H1 (cell line): Measurements from ENCODE around the gene FOXS1. TPM values are rescaled to one million over a fixed set of nuclear protein-coding genes. Genes with fewer than 3 reads are reported as not detected.

Experiments
- CTCF ChIA-PET: fragments of 300-600 bp; sonication (Branson Sonifier 250); formaldehyde crosslinking; loops from one replicate; lab custom pipeline; 2021; ENCODE audit not compliant: partially characterized antibody; lab: Charles Lee
- POLR2A ChIA-PET: fragments of 300-600 bp; sonication (Branson Sonifier 250); formaldehyde crosslinking; loops from one replicate; lab custom pipeline; 2021; ENCODE audit warnings: inconsistent platforms; ENCODE audit not compliant: partially characterized antibody; lab: Charles Lee
- DNase-seq, 2 experiments: peaks; one replicate each; pipeline versions ENCODE4 v3.0.0 to v3.0.0-alpha.2; 2010 to 2022; ENCODE audit warnings: low spot score in 2 of 2, low read depth in 1 of 2, mixed read lengths in 1 of 2
- FAIRE-seq: peaks from 2 replicates; lab custom pipeline; 2011; peaks lifted over from hg19 to GRCh38; lab: Jason Lieb, UNC
- H2AFZ ChIP-seq: 2 replicates; pipeline ENCODE4 v1.8.1; 2012; ENCODE audit warnings: low read length, inconsistent platforms
- H2AK5ac ChIP-seq: 2 replicates; pipeline ENCODE4 v1.6.1; 2013; ENCODE audit warnings: low read depth, low read length
- H2BK120ac ChIP-seq: replicated peaks from 2 replicates; pipeline ENCODE3; 2013; ENCODE audit warnings: low read depth, low read length, inconsistent platforms
- H2BK12ac ChIP-seq: 2 replicates; pipeline ENCODE4 v1.6.1; 2013; ENCODE audit warnings: low read depth, low read length
- H2BK15ac ChIP-seq: 2 replicates; pipeline ENCODE4 v1.6.1; 2013; ENCODE audit warnings: low read length
- H2BK20ac ChIP-seq: 2 replicates; pipeline ENCODE4 v1.6.1; 2013; ENCODE audit warnings: low read length
- H2BK5ac ChIP-seq: 2 replicates; pipeline ENCODE4 v1.6.1; 2013; ENCODE audit warnings: low read depth, low read length
- H3K14ac ChIP-seq: 2 replicates; pipeline ENCODE4 v1.6.1; 2013; ENCODE audit warnings: inconsistent platforms; ENCODE audit not compliant: insufficient read length
- H3K18ac ChIP-seq: 2 replicates; pipeline ENCODE4 v1.6.1; 2013; ENCODE audit warnings: low read length; ENCODE audit errors: extremely low read depth
- H3K23ac ChIP-seq: 2 replicates; pipeline ENCODE4 v1.6.1; 2013; ENCODE audit warnings: inconsistent platforms; ENCODE audit not compliant: insufficient read length
- H3K23me2 ChIP-seq: 2 replicates; pipeline ENCODE4 v1.6.1; 2013; ENCODE audit warnings: low read depth, low read length
- H3K27ac ChIP-seq: 2 replicates; pipeline ENCODE4 v1.6.1; 2011; ENCODE audit warnings: low read depth, low read length, inconsistent platforms
- H3K27me3 ChIP-seq, 4 experiments: replicated peaks in 1 of 4; 1 replicate in 1 of 4; 2 replicates in 3 of 4; pipeline versions ENCODE4 v1.6.1 to v1.8.1; 2011 to 2013; ENCODE audit warnings: low read length in 3 of 4, mild to moderate bottlenecking in 3 of 4, inconsistent platforms in 2 of 4, mixed read lengths in 2 of 4, moderate library complexity in 1 of 4; ENCODE audit not compliant: control insufficient read depth in 3 of 4, insufficient read depth in 3 of 4; ENCODE audit errors: extremely low read depth in 1 of 4
- H3K36me3 ChIP-seq, 4 experiments: 2 replicates each; pipeline versions ENCODE4 v1.6.1 to v1.8.1; 2011 to 2013; ENCODE audit warnings: mild to moderate bottlenecking in 4 of 4, low read length in 3 of 4, moderate library complexity in 2 of 4, control low read depth in 1 of 4, inconsistent platforms in 1 of 4; ENCODE audit not compliant: insufficient read depth in 4 of 4, control insufficient read depth in 2 of 4
- H3K4ac ChIP-seq: replicated peaks from 2 replicates; pipeline ENCODE3; 2013; ENCODE audit warnings: low read length, low read depth, mixed read lengths, inconsistent platforms; ENCODE audit not compliant: insufficient read length
- H3K4me1 ChIP-seq, 4 experiments: replicated peaks in 1 of 4; 1 replicate in 1 of 4; 2 replicates in 3 of 4; pipeline versions ENCODE4 v1.6.1 to v1.8.1; 2011 to 2013; ENCODE audit warnings: low read length in 3 of 4, inconsistent platforms in 2 of 4, mixed read lengths in 1 of 4; ENCODE audit not compliant: insufficient read depth in 4 of 4, control insufficient read depth in 3 of 4
- H3K4me2 ChIP-seq, 2 experiments: 2 replicates each; pipeline versions ENCODE4 v1.6.1 to v1.8.1; 2011 to 2013; ENCODE audit warnings: low read depth in 2 of 2, low read length in 2 of 2, control low read depth in 1 of 2, inconsistent platforms in 1 of 2, mild to moderate bottlenecking in 1 of 2; ENCODE audit not compliant: insufficient read depth in 1 of 2
- H3K4me3 ChIP-seq, 4 experiments: fragments of 200-600, 300-600 bp in 1 of 4; sonication (generic), shearing (Covaris generic), sonication (Bioruptor Twin) in 1 of 4; 2 replicates each; pipeline versions ENCODE4 v1.5.1 to v1.8.1; 2011 to 2016; ENCODE audit warnings: low read length in 4 of 4, low read depth in 3 of 4, control low read depth in 2 of 4, inconsistent platforms in 2 of 4, mild to moderate bottlenecking in 2 of 4, mixed read lengths in 1 of 4, moderate library complexity in 1 of 4; ENCODE audit not compliant: insufficient read depth in 2 of 4; ENCODE audit errors: extremely low read depth in 1 of 4
- H3K56ac ChIP-seq: replicated peaks from 2 replicates; pipeline ENCODE3; 2013; ENCODE audit warnings: low read depth, mild to moderate bottlenecking, mixed read lengths, low read length, inconsistent platforms; ENCODE audit not compliant: insufficient read length
- H3K79me1 ChIP-seq: 2 replicates; pipeline ENCODE4 v1.6.1; 2013; ENCODE audit warnings: low read depth, low read length, control low read depth
- H3K79me2 ChIP-seq, 2 experiments: 2 replicates each; pipeline versions ENCODE4 v1.6.1 to v1.8.1; 2012 to 2013; ENCODE audit warnings: low read length in 2 of 2, mild to moderate bottlenecking in 2 of 2, inconsistent platforms in 1 of 2; ENCODE audit not compliant: insufficient read depth in 2 of 2, control insufficient read depth in 1 of 2
- H3K9ac ChIP-seq, 4 experiments: replicated peaks in 1 of 4; 1 replicate in 1 of 4; 2 replicates in 3 of 4; pipeline versions ENCODE4 v1.6.1 to v1.8.1; 2011 to 2013; ENCODE audit warnings: low read depth in 3 of 4, low read length in 3 of 4, control low read depth in 2 of 4, mild to moderate bottlenecking in 2 of 4, moderate library complexity in 2 of 4, inconsistent platforms in 1 of 4; ENCODE audit errors: extremely low read depth in 1 of 4
- H3K9me3 ChIP-seq, 2 experiments: 2 replicates each; pipeline versions ENCODE4 v1.6.1 to v1.8.1; 2012 to 2013; ENCODE audit warnings: mild to moderate bottlenecking in 2 of 2, moderate library complexity in 2 of 2, control low read depth in 1 of 2, inconsistent platforms in 1 of 2, low read depth in 1 of 2, low read length in 1 of 2, mixed read lengths in 1 of 2; ENCODE audit not compliant: insufficient read depth in 2 of 2
- H4K20me1 ChIP-seq, 2 experiments: replicated peaks in 1 of 2; 2 replicates each; pipeline versions ENCODE3 to v1.8.1; 2011 to 2013; ENCODE audit warnings: inconsistent platforms in 2 of 2, low read length in 2 of 2, mild to moderate bottlenecking in 1 of 2; ENCODE audit not compliant: insufficient read depth in 2 of 2, control insufficient read depth in 1 of 2
- H4K5ac ChIP-seq: 2 replicates; pipeline ENCODE4 v1.6.1; 2013; ENCODE audit warnings: low read length, low read depth, mixed read lengths, inconsistent platforms; ENCODE audit not compliant: insufficient read length
- H4K8ac ChIP-seq: 2 replicates; pipeline ENCODE4 v1.8.0; 2013; ENCODE audit warnings: mild to moderate bottlenecking, moderate library complexity, low read length, inconsistent platforms; ENCODE audit not compliant: insufficient read depth; ENCODE audit errors: extremely low read depth
- H4K91ac ChIP-seq: replicated peaks from 2 replicates; pipeline ENCODE3; 2013; ENCODE audit warnings: low read length, mixed read lengths, inconsistent platforms; ENCODE audit not compliant: insufficient read length
- CBX5 ChIP-seq: fragments of 300-800, 300-1000 bp; sonication (generic); IDR thresholded peaks from 2 replicates; pipeline ENCODE4 v1.7.1; 2016; ENCODE audit warnings: antibody characterized with exemption, low read length, low read depth
- CHD1 ChIP-seq: IDR thresholded peaks from 2 replicates; pipeline ENCODE4 v1.6.1; 2012; ENCODE audit warnings: low read depth, low read length, improper control_type of control experiment
- E2F6 ChIP-seq: IDR thresholded peaks from 2 replicates; pipeline ENCODE4 v1.6.1; 2012; ENCODE audit warnings: inconsistent platforms
- EZH2 ChIP-seq: fragments of 200-600 bp; sonication (generic); IDR thresholded peaks from 2 replicates; pipeline ENCODE4 v1.7.1; 2012; ENCODE audit warnings: low read depth, mild to moderate bottlenecking, moderate library complexity, low read length, inconsistent platforms; ENCODE audit not compliant: severe bottlenecking
- GABPA ChIP-seq: IDR thresholded peaks from 2 replicates; pipeline ENCODE4 v1.6.1; 2011; ENCODE audit warnings: mild to moderate bottlenecking, low read length, moderate library complexity, borderline replicate concordance; ENCODE audit not compliant: insufficient read depth
- JUN ChIP-seq: IDR thresholded peaks from 2 replicates; pipeline ENCODE4 v1.6.1; 2011; ENCODE audit warnings: low read depth, mild to moderate bottlenecking, improper control_type of control experiment, low read length
- RBBP5 ChIP-seq: IDR thresholded peaks from 2 replicates; pipeline ENCODE4 v1.7.1; 2012; ENCODE audit warnings: low read depth, mild to moderate bottlenecking, inconsistent platforms, low read length, moderate library complexity, borderline replicate concordance
- RFX5 ChIP-seq: IDR thresholded peaks from 2 replicates; pipeline ENCODE4 v1.6.1; 2011; ENCODE audit warnings: low read depth, low read length, improper control_type of control experiment, borderline replicate concordance
- SP4 ChIP-seq: IDR thresholded peaks from 2 replicates; pipeline ENCODE4 v1.6.1; 2012; ENCODE audit warnings: low read length, inconsistent platforms
- SRF ChIP-seq: IDR thresholded peaks from 2 replicates; pipeline ENCODE4 v1.6.1; 2011; ENCODE audit warnings: mild to moderate bottlenecking, low read depth, low read length, moderate library complexity
- SUZ12 ChIP-seq: fragments of 200-600 bp; sonication (generic); IDR thresholded peaks from 2 replicates; pipeline ENCODE4 v1.6.1; 2012; ENCODE audit warnings: mild to moderate bottlenecking, inconsistent platforms, low read length, moderate library complexity, mixed read lengths
- TAF1 ChIP-seq: IDR thresholded peaks from 2 replicates; pipeline ENCODE4 v1.6.1; 2011; ENCODE audit warnings: mild to moderate bottlenecking, low read depth, low read length
- TEAD4 ChIP-seq: IDR thresholded peaks from 2 replicates; pipeline ENCODE4 v1.6.1; 2012; ENCODE audit warnings: low read depth, low read length, inconsistent platforms, mixed read lengths
- ZNF274 ChIP-seq: IDR thresholded peaks from 2 replicates; pipeline ENCODE4 v1.7.0; 2012; ENCODE audit warnings: low read length, borderline replicate concordance; ENCODE audit errors: extremely low read depth
- WGBS, 2 experiments: shearing (Covaris generic) in 1 of 2; methylation state at CpG; one replicate each; pipeline versions ENCODE4 v1.1.6 to v1.1.7; 2013 to 2015; ENCODE audit warnings: low lambda C conversion rate in 2 of 2, mixed read lengths in 2 of 2, inconsistent platforms in 1 of 2, low coverage in 1 of 2, missing lambda C conversion rate in 1 of 2; ENCODE audit not compliant: insufficient replicate concordance in 2 of 2, insufficient coverage in 1 of 2, insufficient read length in 1 of 2; ENCODE audit errors: extremely low coverage in 1 of 2, missing lambda C conversion rate in 1 of 2; 5-methylcytosine and 5-hydroxymethylcytosine counted together
- polyA plus RNA-seq, 7 experiments: library from polyadenylated mRNA; depleted of rRNA in 3 of 7; stranded (reverse) in 5 of 7; unstranded in 2 of 7; fragments of >200 nt in 5 of 7; fragments of 200-250 nt in 2 of 7; gene quantifications; 1 replicate in 5 of 7; 2 replicates in 1 of 7; 4 replicates in 1 of 7; pipeline versions ENCODE4 v1.2.1 to v1.2.3, GENCODE V29; 2011 to 2013; ENCODE audit warnings: missing spikeins in 2 of 7, mixed read lengths in 2 of 7
- total RNA-seq: library from RNA; stranded (reverse); fragmentation: NEBNext Ultra II Directional; extraction: Animal tissue kit (Norgen Biotek cat#: 25700); gene quantifications from 2 replicates; pipeline ENCODE4 v1.2.1, GENCODE V29; 2021

Gene FOXS1
- total and polyA plus RNA-seq, 2 of the 8 experiments (the other 6 are each of a cell fraction or from before 2014, with no cell fraction given), result 0.45 TPM; not detected in 1

GRCh38 chr20:31844737-31845299 lies 586 bp downstream of the FOXS1 start:
- H3K9ac ChIP-seq, result no peak overlapping the region
- H3K18ac ChIP-seq, result no peak overlapping the region
- CTCF ChIA-PET, result interaction anchor here (0.6 to 4.2 kb wide), 16 partner anchors 10 to 804 kb away, joined by 3 to 44 read pairs (median 4); no protein-coding TSS in a partner anchor
- no peak for FAIRE-seq
- H3K79me1 ChIP-seq, result no peaks in the 10 kb centered on the region
- no peak overlapping the region for H3K56ac ChIP-seq
- no peak overlapping the region for H2BK5ac ChIP-seq
- no peak overlapping the region for H3K4ac ChIP-seq
- no peak overlapping the region for H2AK5ac ChIP-seq
- 93% methylated on average over 28 of the region's 28 CpGs; no CpG with 5 or more reads in 1 of the 2 experiments for WGBS, 2 experiments
- POLR2A ChIA-PET, result no interaction called here
- DNase-seq, result no peak
- H2BK12ac ChIP-seq, result no peak overlapping the region
- H3K27me3 ChIP-seq, result peaks cover 5 to 20% (median 13%) of the 10 kb centered on the region in 4 experiments
- no peaks in the 10 kb centered on the region for H3K9me3 ChIP-seq
- no peaks in the 10 kb centered on the region for H4K20me1 ChIP-seq
- H3K27ac ChIP-seq, result no peak overlapping the region
- H3K36me3 ChIP-seq, result no peaks in the 10 kb centered on the region
- no peak overlapping the region for H3K4me3 ChIP-seq
- H3K4me2 ChIP-seq, result no peak overlapping the region
- H2AFZ ChIP-seq, result no peak overlapping the region
- H2BK120ac ChIP-seq, result no peak overlapping the region
- H3K4me1 ChIP-seq, result peaks cover 4 to 38% (median 33%) of the 10 kb centered on the region in 4 experiments
- H3K14ac ChIP-seq, result no peak overlapping the region
- no peak overlapping the region for H3K23ac ChIP-seq
- H3K79me2 ChIP-seq, result no peaks in the 10 kb centered on the region
- H4K5ac ChIP-seq, result no peak overlapping the region
- no peak overlapping the region for H2BK20ac ChIP-seq
- no peak overlapping the region for H4K91ac ChIP-seq
- no peak overlapping the region for H4K8ac ChIP-seq
- peaks cover 4% of the 10 kb centered on the region for H3K23me2 ChIP-seq
- no peak overlapping the region for H2BK15ac ChIP-seq
- no peak for TF ChIP-seq ZNF274
- no peak for TF ChIP-seq SUZ12
- no peak for TF ChIP-seq CBX5
- TF ChIP-seq E2F6, result no peak
- TF ChIP-seq EZH2, result no peak
- no peak for TF ChIP-seq JUN
- TF ChIP-seq SP4, result no peak
- TF ChIP-seq SRF, result no peak
- TF ChIP-seq RBBP5, result no peak
- TF ChIP-seq TAF1, result no peak
- TF ChIP-seq GABPA, result no peak
- no peak for TF ChIP-seq RFX5
- no peak for TF ChIP-seq TEAD4
- no peak for TF ChIP-seq CHD1
